HTR-8/SVneo (cell line): ENCODE results near the gene SCUBE2.

Experiments
- DNase-seq: peaks from one replicate; pipeline ENCODE4 v3.0.0; 2011; ENCODE audit warnings: low spot score, mixed read lengths; ENCODE audit not compliant: insufficient read length
- FAIRE-seq: peaks from 2 replicates; lab custom pipeline; 2011; peaks lifted over from hg19 to GRCh38; lab: Jason Lieb, UNC

The SCUBE2 gene

DNA sequence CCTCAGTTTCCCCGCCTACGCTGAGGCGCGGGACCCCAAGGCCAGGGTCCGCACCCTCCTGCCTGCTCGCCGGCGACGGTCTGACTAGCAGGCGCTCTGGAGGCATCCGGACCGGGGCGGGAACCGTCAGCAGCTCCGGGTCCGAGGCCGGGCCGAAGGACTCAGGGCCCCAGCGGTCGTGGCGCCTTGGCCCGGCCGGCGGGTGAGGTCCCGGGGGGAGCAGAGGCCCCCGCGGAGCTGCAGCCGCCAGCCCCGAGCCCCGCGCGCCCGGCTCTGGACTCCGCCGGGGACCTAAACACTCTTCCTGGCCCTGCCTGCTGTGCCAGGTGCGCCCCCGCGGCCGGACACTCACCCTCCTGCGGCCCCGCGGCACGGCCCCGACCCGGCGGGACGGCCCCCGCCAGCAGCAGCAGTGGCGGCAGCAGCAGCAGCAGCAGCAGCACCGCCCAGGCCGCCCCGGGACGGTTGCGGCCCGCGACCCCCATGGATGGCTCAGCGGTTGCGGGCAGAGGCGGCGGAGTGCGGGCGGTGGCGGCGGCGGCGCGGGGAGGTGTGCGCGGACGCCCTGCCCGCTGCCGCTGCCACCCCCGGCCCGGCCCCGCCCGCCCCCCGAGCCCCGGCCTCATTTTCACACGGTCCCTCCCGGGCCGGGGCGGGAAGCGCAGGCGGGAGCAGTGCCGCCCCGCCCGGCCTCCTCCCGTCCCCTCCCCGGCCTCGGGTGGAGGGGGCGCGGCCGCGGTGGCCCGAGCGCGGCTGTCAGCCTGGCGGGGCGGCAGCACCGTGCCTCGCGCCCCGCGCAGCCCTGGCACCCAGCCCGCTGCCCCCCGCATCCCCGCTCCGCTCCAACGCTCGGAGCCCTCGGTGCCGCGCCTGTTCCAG lies at the start of gene SCUBE2:
TSS of gene SCUBE2 (minus strand) at position 556 of the 879 bp plus-strand sequence. CDS start at position 485, 71 bp downstream.
- FAIRE-seq: no peak
- peak; percentile 34 for DNase-seq

DNA sequence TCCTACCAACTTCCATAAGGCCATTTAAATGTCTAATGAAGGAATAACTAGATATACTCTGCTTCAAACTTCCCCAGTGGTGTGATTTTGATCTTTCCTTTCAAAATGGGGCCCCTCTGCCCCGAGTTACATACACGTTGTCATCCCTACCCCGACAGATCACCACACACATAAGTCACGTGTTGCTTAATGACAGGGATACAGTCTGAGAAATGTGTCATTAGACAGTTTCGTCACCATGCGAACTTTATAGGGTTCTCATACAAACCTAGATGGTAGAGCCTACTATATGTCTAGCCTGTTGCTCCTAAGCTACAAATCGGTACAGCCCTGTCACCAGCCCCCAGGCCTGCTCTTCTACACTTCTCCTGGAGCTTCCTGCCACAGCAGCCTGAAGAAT lies 49.8 kb upstream of the SCUBE2 start:
- no peak for DNase-seq
- FAIRE-seq: peak; percentile 23

DNA sequence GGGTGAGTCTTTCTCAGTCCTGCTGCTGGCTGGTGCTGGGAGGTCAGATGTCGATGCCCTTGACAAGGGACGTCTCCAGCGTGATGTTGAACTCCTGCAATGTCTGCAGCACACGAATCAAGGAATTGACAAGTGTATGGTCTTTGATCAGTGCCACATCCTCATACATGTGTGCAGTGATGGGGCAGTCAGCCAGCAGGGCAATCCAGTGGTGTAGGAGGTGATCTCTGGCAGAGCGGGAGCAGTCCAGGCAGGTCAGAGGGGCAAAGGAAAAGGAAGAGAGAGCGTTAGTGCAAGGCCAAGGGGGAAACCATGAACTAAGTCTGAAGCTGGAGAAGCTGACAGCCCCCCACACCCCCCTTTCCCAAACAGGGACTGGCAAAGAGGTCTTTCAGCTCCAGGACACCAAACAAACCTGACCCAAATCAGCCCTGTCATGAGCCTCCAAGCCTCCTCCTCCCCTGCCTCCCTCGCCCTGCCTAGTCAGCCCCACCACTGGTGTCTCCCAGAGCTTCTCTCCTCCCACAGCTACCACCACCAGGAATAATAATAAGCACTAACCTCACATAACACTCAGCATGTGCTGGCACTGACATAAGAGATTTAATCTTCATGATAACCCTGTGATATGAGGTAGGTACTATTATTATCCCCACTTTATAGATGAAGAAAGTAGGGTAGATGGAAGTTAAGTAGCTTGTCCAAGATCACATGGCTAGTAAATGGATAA lies 48.4 kb upstream of the SCUBE2 start:
- DNase-seq: no peak

DNA sequence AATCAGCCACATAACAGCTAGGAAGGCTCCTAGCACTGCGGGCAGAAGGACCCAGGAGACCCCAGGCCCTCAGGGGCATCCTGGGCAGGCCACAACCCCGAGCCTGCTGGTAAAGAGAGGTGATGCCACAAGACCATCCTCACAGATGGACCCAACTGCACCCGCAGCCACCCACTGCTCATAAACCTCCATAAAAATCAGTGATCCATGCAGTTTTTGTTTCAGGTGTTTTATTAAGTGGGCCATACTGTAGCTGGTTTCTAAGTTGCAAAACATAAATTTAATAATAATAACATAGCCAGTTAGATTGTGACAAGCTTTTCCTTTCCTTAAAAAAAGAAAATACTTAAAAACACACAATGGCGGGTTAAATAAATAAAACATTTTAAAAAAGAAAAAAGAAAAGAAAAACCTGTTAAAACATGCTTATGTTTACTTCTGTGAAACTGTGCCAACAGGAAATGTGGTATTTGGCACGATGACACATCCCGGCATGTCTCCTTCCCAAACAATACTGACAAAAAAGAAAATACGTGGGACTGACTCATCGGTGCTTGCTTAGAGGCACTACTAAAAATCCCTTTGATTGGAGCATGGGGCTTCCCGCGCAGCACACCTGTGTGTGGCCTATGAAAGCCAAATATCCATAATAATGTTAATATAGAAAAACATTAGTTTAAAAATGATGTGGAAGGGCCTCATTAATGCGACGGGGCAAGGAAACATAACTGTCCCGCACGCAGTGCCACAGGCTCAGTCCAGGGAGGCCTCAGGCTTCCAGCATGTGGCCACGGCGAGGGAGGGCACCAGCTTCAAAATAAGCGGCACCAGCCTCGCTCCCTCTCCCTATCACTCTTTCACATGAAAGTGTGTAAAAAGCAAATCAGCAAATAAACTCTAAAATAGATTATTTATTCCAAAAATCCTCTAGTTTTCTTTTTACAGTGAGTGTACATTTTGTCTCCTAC lies 47.5 kb upstream of the SCUBE2 start:
- DNase-seq (peak; percentile 80), FAIRE-seq (peak; percentile 55)

More for the DNA sequence above, 48.4 kb upstream of the SCUBE2 start:
- peak; percentile 80 for FAIRE-seq

DNA sequence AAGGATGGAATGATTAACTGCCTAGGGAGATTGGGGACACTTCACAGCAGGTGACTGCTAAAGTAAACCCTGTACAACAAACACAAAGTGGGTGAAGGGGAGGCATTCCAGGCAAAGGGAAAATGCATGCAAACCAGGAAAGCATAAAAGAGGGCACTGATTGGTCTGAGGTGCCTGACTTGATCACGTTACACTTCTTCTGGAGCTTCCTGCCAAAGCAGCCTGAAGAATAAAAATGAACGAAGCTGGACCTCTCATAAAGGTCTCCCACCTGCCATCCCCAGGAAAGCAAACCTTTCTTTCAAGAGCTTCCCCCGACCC lies 46.7 kb upstream of the SCUBE2 start:
- DNase-seq: no peak
- no peak for FAIRE-seq

DNA sequence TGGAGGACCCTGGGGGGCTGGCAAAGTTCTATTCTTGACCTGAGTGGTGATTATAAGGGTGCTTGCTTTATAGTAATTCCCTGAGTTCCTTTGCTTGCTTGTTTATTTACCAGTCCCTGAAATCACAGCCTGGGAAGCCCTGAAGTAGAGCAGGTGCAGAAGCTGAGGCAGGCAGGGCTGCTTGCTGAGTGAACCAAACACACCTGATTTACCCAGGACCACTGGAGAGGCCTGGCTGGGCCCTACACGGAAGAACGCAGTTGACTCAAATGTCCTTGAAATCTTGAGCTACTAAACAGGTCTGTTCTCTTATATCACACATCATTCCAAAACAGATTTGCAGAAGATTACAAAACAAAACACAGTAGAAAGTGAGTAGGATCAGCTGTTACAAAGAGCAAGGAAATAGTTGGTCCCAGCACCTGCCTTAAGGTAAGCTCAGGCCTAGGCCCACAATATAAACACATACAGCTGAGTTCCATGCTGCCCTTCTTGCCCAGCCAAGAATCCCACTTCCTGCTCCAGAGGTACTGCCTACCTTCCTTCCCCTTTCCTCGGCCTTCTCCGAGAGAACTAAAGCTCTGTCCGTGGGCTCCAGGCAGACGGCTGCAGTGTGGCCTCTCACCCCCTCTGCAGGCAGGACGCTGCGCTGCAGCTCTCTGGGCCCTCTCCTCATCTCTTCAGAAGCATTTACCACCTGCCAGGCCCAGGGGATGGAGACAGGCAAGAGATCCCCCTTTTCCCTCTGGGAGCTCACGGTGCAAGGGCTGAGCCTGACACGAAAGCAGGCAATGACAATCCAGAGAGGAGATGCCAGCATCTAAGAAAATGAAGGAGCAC lies 46.1 kb upstream of the SCUBE2 start:
- FAIRE-seq: no peak

DNA sequence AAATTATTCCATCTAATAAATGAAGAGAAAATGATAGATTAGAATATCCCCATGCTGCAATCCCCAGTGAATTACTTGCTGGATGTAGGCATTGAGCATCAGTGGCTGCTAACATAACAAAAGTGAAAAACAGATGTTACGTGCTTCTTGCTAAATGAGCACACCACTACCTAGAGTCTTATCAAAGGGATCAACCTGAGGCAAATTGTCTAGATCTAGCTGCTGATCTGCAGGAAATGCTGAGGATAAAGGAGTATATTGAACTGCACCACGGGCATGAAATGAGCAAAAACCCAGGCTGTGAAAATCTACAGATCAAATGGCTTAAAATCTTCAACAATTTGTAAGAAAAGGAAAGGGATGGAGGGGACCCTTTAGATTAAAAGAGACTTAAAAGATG lies 45.3 kb upstream of the SCUBE2 start:
- DNase-seq: no peak
- FAIRE-seq: no peak

More for the DNA sequence above, 46.1 kb upstream of the SCUBE2 start:
- DNase-seq: peak; percentile 73

DNA sequence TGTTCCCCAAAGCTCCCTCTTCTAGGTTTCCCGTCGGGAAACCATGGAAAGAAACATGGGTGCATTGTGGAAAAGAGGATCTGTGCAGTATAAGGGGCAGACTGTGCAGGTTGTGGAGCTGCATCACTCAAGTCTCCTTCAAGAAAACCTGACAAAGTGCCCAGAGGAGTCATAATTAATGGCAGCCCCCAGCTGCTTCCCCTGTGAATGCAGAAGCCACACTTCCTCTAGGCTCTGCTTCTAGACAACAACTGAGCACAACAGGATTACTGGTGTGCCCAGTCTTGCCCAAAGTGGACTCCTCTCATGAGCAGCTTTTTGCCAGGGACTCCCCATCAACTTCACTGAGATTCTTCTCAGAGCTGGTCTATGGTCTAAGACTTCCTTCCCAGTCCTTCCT lies 42.6 kb upstream of the SCUBE2 start:
- DNase-seq (no peak), FAIRE-seq (no peak)

DNA sequence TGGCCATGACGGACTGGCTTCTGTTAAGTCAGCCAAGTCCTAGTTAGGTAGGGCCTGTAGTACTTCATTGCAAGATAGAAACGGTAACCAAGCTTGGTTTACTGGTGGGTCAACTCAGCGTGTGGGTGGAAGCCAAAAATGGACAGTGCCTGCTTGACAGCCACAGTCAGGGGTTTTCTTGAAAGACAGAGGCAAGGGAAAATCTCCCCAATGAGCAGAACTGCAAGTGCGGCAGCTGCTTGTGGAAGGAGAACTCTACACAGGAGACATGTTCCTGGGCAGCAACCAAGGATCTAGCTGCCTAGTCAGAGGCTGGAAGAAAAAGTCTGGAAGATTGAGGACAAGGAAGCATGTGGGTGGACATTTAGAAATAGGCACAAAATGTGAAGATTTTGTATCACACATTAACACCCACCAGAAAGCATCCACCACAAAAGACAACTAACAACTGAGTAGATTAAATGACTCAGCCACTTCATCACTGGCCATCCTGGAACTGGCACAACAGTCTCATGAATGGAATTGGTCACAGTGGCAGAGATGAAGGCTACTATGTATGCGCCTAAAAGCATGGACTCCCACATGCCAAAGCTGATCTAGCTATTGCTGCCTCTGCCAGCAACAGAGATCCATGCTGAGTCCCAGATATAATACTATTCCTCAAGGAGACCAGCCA lies 40.9 kb upstream of the SCUBE2 start:
- FAIRE-seq: no peak
- no peak for DNase-seq

DNA sequence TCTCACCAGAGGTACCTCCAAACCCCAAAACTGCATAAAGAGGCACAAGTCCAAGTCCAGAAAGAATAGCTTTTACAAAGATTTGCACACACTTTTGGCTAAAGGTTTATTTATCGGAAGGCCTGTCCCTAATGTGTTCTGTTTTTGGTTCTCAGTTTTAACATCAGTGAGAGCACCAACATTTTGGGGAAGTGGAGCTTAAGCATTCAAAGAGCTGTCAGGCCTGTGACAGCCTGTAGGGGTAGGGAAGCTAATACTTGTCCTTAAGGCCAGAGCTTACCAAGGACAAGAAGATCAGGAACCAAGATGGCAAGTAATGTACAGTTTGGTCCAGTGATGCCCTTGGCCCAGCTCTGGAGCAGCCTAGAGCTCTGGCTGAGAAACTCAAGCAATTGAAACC lies 38.9 kb upstream of the SCUBE2 start:
- DNase-seq: no peak
- no peak for FAIRE-seq

DNA sequence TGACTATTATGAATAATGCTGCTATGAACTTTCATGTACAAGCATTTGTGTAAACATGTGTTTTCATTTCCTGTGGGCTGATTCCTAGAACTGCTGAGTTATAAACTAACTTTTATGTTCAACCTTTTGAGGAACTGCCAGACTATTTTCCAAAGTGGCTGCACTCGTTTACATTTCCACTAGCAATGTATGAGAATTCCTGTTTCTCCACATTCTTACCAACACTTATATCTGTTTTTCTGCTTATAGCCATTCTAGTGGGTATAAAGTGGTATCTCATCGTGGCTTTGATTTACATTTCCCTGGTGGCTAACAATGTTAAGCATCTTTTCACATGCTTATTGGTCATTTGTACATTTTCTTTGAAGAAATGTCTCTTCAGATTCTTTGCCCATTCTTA lies 35.2 kb upstream of the SCUBE2 start:
- FAIRE-seq (no peak), DNase-seq (no peak)

DNA sequence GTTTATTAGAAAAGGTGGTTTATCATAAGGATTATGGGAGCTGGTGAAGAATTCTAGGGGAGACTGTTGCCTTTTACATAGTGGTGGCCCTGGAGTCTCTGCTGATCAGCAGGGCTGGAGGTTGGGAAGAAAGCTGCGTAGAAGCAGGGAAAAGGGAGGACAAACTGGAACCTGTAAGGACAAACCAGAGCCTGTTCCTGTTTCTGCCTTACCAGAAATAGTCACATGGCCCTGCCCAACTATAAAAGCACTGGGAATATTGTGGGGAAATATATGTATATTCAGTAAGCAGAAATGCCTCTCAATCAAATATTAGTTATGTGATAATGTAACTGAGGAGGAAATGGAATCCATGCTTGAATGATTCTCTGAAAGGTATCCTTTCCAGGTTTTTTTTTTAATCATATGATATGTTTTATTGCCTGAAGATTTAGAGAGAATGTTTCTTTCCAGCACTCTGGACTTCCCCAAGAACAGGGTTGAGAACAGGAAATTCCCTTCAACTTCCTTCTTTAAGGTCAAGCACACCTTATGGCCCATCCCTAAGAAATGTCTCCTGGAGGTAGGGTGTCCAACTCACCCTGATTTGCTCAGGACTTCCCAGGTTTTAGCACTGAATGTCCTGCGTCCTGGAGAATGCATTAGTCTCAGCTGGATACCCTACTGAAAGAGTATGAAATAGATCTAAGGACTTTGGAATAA lies 33.9 kb upstream of the SCUBE2 start:
- DNase-seq: no peak
- no peak for FAIRE-seq

DNA sequence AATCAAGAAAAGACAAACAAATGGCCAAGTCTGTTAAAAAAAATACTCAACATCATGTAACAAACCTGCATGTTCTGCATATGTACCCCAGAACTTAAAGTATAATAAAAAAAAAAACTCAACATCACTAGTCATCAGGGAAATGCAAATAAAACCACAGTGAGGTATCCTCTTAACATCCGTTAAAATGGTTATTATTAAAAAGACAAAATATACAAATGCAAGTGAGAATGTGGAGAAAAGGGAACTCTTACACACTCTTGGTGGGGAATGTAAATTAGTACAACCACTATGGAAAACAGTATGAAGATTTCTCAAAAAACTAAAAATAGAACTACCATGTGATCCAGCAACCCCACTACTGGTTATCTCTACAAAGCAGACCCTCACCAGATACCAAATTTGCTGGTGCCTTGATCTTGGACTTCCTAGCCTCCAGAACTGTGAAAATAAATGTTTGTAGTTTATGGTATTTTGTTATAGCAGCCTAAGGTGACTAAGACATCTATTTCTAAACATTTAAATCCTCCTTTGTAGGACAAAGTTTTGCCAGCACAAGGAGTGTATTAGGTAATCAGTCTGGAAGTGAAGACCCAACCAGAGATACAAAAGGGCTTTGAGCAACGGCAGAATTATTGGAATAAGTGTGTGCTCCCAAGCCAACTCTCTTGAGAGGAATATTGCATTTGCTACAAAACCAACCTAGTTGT lies 32.4 kb upstream of the SCUBE2 start:
- no peak for DNase-seq
- no peak for FAIRE-seq

DNA sequence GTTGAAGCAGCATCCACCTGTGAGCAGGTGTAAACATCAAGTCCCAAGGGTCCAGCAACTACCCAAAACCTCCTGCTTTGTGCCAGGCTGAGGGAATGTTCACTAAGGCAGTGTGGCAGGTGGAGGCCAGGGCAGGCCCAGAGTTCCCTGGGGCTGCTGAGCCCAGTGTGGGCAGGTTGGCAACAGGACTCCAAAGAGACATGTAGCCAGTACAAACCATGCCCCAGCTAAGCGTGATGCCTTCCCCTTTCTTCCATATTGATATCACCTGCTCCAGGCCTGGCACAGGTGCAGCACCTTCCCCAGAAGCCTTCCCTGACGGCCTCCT lies 30.0 kb upstream of the SCUBE2 start:
- no peak for FAIRE-seq
- DNase-seq: no peak

DNA sequence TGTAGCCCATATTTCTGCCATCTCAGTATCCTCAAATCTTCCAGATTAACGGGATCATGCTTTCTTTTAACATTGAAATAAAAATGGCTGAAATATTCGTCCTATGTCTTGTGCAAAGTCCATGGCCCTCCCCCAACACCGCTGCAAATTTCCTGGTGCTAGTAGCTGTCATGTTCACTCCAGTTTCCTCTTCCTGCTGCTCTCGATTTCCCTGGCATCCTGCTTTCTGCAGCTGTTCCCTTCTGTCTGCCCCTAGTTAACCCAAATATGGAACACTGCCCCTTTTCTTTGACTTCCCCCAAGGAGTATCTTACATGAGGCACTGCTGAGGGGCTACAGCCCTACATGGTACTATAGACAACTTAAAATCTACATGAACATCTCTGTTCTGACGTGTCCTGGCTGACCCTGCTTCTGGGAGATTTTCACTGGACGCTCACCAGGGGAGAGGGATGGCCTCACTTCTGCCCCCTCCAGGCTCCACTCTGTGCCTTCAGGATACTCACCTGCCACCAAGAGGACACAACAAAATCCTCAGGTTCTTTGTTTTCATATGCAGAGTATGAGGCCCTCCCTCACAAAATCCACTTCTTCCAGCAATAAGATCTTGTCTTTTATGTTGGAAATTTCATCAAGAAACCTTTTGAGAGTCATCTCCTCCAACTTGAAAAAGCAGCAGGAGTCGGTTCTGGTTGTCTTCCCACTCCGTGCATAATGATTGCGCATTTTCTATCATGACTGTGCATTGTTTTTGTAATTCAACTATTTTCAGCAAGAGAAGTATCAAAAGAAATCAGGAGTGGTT lies 29.5 kb upstream of the SCUBE2 start:
- DNase-seq: peak; percentile 13
- no peak for FAIRE-seq

DNA sequence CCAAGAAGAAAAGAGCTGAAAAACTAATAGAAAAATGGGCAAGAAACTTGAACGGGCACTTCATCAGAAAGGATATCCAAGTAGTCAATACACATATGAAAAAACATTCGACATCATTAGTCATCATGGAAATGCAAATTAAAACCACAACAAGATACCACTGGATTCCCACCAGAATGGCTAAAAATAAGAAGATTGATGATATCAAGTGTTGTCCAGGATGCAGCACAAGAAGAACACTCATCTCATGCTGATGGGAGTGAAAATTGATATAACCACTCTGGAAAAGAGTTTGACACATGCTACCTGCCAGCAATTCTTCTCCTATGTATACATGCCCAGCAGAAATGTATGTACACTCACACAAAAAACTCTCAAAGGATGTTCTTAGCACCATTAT lies 26.9 kb upstream of the SCUBE2 start:
- no peak for DNase-seq
- FAIRE-seq: no peak

DNA sequence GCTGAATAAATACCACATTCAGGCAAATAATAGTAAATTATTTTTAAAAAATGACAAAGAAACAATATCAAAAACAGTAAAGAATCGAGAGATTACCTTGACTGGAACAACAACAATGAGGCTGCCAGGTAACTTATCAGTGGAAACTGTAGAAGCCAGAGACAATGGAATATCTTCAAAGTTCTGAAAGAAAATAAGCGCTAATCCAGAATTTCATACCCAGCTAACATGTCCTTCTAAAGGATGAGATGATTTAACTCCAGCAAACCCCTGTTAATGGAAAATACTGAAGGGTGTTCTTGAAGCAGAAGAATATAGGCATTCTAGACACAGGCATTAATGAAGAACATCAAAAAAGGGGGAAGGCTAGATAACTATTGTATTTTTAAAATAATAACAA lies 20.7 kb upstream of the SCUBE2 start:
- DNase-seq (no peak), FAIRE-seq (no peak)
